GM06990 (cell line): ENCODE results near the gene IMPA2.

Source experiments
- DNase-seq: peaks from one replicate; pipeline ENCODE4 v3.0.0-alpha.2; 2011; ENCODE audit not compliant: insufficient read length; ENCODE audit errors: extremely low read depth
- H3K27me3 ChIP-seq: replicated peaks from 2 replicates; pipeline ENCODE4 v1.6.0; 2011; ENCODE audit warnings: low read length; ENCODE audit not compliant: control insufficient read depth, insufficient read depth
- H3K36me3 ChIP-seq: 2 replicates; pipeline ENCODE4 v1.5.1; 2011; ENCODE audit warnings: low read length; ENCODE audit not compliant: control insufficient read depth, insufficient read depth
- H3K4me3 ChIP-seq: replicated peaks from 2 replicates; pipeline ENCODE4 v1.5.1; 2011; ENCODE audit warnings: low read depth, mild to moderate bottlenecking, control low read depth, low read length
- CTCF ChIP-seq: IDR thresholded peaks from 2 replicates; pipeline ENCODE4 v1.5.1; 2011; ENCODE audit warnings: low read length, control low read depth, mild to moderate bottlenecking, inconsistent platforms; ENCODE audit not compliant: insufficient read depth, poor library complexity, severe bottlenecking

Gene IMPA2

GRCh38 chr18:12027480-12027879 lies 46.2 kb downstream of the IMPA2 start:
- Histone ChIP-seq H3K27me3 (no peaks in the 10 kb centered on the region), H3K4me3 (no peak overlapping the region), H3K36me3 (no peaks in the 10 kb centered on the region)
- DNase-seq = no peak
- no peak for TF ChIP-seq CTCF

- no peaks in the 10 kb centered on the region for H3K36me3 ChIP-seq
- no peak for DNase-seq
- no peak for TF ChIP-seq CTCF
- no peaks in the 10 kb centered on the region for H3K27me3 ChIP-seq
- no peak overlapping the region for H3K4me3 ChIP-seq
These were observed 46.8 kb downstream of the IMPA2 start for GRCh38 chr18:12028040-12028628.

- Histone ChIP-seq H3K4me3 (no peak overlapping the region), H3K27me3 (no peaks in the 10 kb centered on the region), H3K36me3 (no peaks in the 10 kb centered on the region)
- no peak for TF ChIP-seq CTCF
- no peak for DNase-seq
These were observed 47.4 kb downstream of the IMPA2 start for GRCh38 chr18:12028674-12029073.

GRCh38 chr18:12029786-12030584 lies 48.7 kb downstream of the IMPA2 start:
- no peaks in the 10 kb centered on the region for H3K36me3 ChIP-seq
- no peak for TF ChIP-seq CTCF
- H3K4me3 ChIP-seq = no peak overlapping the region
- no peak for DNase-seq
- no peaks in the 10 kb centered on the region for H3K27me3 ChIP-seq

- Histone ChIP-seq H3K36me3 (no peaks in the 10 kb centered on the region), H3K27me3 (no peaks in the 10 kb centered on the region), H3K4me3 (no peak overlapping the region)
- DNase-seq = no peak
- TF ChIP-seq CTCF = no peak
These were observed 49.4 kb downstream of the IMPA2 start for GRCh38 chr18:12030670-12031069.

GRCh38 chr18:12031181-12031580 lies 49.9 kb downstream of the IMPA2 start:
- Histone ChIP-seq H3K27me3 (no peaks in the 10 kb centered on the region), H3K4me3 (no peak overlapping the region), H3K36me3 (no peaks in the 10 kb centered on the region)
- DNase-seq = no peak
- TF ChIP-seq CTCF = no peak
